ENCODE data around the gene EVC2. TPM values are rescaled to one million over a fixed set of nuclear protein-coding genes. Genes with fewer than 3 reads are reported as not detected.

The EVC2 gene
- total RNA-seq, 1 donor, result 9.9 TPM

DNA sequence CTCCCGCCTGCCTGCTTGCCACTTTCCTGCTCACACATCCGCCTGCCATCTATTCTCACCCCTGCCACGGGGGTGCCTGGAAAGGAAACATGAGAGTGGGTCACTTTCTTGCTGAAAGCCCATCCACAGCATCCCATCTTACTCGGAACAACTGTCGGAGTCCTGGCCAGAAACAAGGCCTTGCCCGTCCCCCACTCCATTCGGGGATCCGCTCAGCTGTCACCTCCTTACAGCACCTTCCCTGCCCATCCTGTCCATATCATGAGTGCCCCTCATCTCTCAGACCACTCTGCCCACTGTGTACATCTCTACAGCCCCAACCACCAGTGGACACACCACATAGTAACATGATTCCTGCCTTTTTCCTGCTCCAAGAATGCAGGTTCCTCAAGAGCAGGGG lies 6.4 kb downstream of the EVC2 start:
- H3K4me3 ChIP-seq (ENCODE audit: low read depth, low read length), result no peak overlapping the region
- no peak for TF ChIP-seq CTCF (IDR thresholded peaks at IDR 0.05; ENCODE audit: insufficient read depth, low read depth, low read length)
- no peak for DNase-seq (ENCODE audit: low read depth)

DNA sequence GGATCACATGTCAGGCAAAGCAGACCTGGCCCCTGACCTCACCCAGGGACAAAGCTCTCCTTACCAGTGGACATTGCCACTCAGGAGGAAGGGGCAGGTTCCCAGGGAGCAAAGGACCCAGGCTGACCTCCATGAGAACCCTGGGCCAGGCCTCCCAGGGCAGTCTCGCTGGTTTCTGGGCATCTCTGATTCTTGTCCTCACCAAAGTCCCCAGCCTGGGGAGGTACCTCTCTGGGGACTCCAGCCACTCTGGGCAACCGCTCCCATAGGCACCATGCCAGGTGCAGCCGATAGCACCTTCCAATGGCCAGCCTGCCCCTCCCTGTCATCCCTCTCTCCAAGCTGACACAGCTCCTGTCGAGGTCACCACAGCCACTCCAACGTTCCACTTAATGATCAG lies 7.9 kb downstream of the EVC2 start:
- no peak overlapping the region for H3K4me3 ChIP-seq (ENCODE audit: low read depth, low read length)
- no peak for DNase-seq (ENCODE audit: low read depth)
- no peak for TF ChIP-seq CTCF (IDR thresholded peaks at IDR 0.05; ENCODE audit: insufficient read depth, low read depth, low read length)

DNA sequence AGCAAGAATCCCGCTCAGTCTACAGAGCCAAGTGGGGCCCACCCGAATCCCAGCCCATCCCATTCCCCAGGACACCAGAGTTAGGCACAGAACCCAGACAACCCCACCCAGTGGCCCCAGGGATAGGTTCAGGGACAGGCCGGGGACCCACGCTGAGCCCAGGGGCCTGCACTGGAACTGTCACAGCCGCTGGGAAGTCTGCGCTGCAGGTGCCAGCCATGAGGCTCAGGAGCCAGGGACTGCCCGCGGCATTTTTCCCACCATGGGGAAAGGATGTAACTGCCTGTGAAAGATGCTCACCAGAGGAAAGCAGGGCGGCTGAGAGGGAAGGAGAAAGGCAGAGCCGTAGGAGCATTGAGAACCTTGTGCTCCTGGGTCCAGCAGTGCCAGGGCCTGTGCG lies 12.0 kb downstream of the EVC2 start:
- no peak for DNase-seq (ENCODE audit: low read depth)
- no peak overlapping the region for H3K4me3 ChIP-seq (ENCODE audit: low read depth, low read length)
- TF ChIP-seq CTCF (IDR thresholded peaks at IDR 0.05; ENCODE audit: insufficient read depth, low read depth, low read length), result no peak

DNA sequence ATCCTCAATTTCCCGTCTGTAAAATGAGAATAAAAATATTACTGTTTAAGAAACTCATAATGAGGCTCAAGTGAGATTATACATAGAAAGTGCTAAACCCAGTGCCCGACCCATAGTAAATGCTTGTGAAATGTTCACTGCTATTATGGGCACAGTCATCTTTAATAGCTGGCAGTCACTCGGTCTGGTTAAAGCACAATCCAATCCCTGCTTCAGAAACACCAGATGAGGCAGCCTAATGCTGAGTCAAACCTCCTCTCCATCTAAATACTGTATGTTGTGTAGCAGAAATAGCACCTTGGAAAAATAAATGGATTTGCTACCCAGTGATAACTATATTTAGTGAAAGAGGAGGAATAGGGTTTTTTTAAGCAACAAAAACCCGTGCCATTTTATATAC lies 14.5 kb downstream of the EVC2 start:
- no peak for DNase-seq (ENCODE audit: low read depth)
- no peak overlapping the region for H3K4me3 ChIP-seq (ENCODE audit: low read depth, low read length)
- no peak for TF ChIP-seq CTCF (IDR thresholded peaks at IDR 0.05; ENCODE audit: insufficient read depth, low read depth, low read length)

DNA sequence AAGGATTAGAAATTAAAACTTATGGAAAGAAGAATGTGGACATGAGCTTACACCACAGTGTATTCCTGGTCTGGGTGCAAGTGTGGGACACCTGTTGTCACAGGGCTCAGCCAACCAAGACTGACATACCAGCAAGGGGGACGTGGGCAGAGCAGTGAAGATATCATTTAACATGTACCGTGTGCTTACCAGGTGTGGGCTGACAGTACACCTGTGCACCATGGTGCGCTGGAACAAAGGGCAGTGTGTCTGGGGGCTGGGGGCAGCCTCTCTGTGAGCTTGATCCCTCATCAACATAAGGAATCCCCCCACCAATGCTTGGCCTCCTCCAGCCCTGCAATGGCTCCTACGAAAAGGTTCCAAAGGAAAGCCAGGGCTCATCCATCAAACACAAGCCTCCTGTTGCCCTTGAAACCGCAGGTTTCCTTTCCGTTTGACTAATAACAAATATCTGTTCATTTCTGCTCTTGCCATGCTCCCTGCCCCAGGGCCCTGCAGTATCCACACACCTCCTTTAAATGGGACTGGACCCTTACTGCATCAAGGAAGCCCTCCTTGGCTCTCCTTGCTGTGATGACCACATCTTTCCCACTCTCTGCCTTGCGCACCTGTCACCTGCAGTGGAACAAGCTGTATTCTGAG lies 16.7 kb downstream of the EVC2 start:
- no peak for DNase-seq (ENCODE audit: low read depth)
- TF ChIP-seq CTCF (IDR thresholded peaks at IDR 0.05; ENCODE audit: insufficient read depth, low read depth, low read length), result no peak
- no peak overlapping the region for H3K4me3 ChIP-seq (ENCODE audit: low read depth, low read length)

DNA sequence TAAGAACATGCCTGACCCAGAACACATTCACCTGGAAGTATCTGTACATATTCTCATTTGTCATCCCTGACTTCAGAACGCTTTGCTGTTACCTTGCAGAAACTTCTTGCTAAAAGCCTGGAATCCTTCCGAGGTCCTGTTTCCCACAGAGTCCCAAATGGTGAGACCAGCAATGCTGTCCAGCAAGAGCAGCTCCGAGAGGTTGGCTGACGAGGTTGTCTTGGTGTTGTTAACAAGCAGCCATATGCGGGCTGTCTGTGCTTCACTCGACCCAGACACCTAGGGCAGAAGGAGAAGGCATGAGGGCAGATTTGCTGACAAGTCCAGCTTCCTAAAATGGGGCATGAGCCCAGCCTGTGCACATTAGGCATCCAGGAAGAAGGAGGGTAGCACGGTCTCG lies 19.3 kb downstream of the EVC2 start:
- DNase-seq (ENCODE audit: low read depth), result no peak
- TF ChIP-seq CTCF (IDR thresholded peaks at IDR 0.05; ENCODE audit: insufficient read depth, low read depth, low read length), result no peak
- no peak overlapping the region for H3K4me3 ChIP-seq (ENCODE audit: low read depth, low read length)

- no peak for DNase-seq (ENCODE audit: low read depth)
These were observed 22.0 kb downstream of the EVC2 start for GRCh38 chr4:5686338-5686737.

More at GRCh38 chr4:5686338-5686737, 22.0 kb downstream of the EVC2 start:
- TF ChIP-seq CTCF (IDR thresholded peaks at IDR 0.05; ENCODE audit: insufficient read depth, low read depth, low read length), result no peak
- H3K4me3 ChIP-seq (ENCODE audit: low read depth, low read length), result no peak overlapping the region

Measured in fibroblast of villous mesenchyme (primary cell).